ENCODE results near the gene KIF22.
"Not testable (repeated sequence)": the region's sequence is repeated elsewhere in the genome, so short reads cannot be mapped to it uniquely, and the experiment has no call there.

Gene KIF22

GRCh38 chr16:29767062-29767461, 23.5 kb upstream of the KIF22 start:
- DNase-seq = no peak

GRCh38 chr16:29769507-29769906, 21.0 kb upstream of the KIF22 start:
- no peak for DNase-seq

- no peak for DNase-seq
Observed at GRCh38 chr16:29770250-29770929, 20.2 kb upstream of the KIF22 start.

GRCh38 chr16:29772330-29772729, 18.2 kb upstream of the KIF22 start:
- DNase-seq = not testable (repeated sequence)

- no peak for DNase-seq
Observed at GRCh38 chr16:29774730-29775129, 15.8 kb upstream of the KIF22 start.

GRCh38 chr16:29775742-29776408, 14.7 kb upstream of the KIF22 start:
- no peak for DNase-seq

GRCh38 chr16:29777576-29778350, 12.8 kb upstream of the KIF22 start, which contains the start of gene ZG16:
Gene ZG16, plus strand, starts transcription at chr16:29778256. Its CDS starts 1,011 bp downstream, at chr16:29779267.
- DNase-seq = no peak

- DNase-seq = no peak
Observed at GRCh38 chr16:29779474-29779873, 11.1 kb upstream of the KIF22 start.

- DNase-seq = not testable (repeated sequence)
Observed at GRCh38 chr16:29783094-29783953, 7.2 kb upstream of the KIF22 start.

GRCh38 chr16:29784157-29784556, 6.4 kb upstream of the KIF22 start:
- DNase-seq = no peak

GRCh38 chr16:29784901-29785500, 5.5 kb upstream of the KIF22 start:
- peak; percentile 84 for DNase-seq

GRCh38 chr16:29787155-29787554, 3.4 kb upstream of the KIF22 start:
- DNase-seq = not testable (repeated sequence)

- DNase-seq = no peak
Observed at GRCh38 chr16:29789775-29790182, 772 bp upstream of the KIF22 start.

- no peak for DNase-seq
Observed at GRCh38 chr16:29790949-29791844, 646 bp downstream of the KIF22 start.

- no peak for DNase-seq
Observed at GRCh38 chr16:29791845-29792807, 1.6 kb downstream of the KIF22 start.

- not testable (repeated sequence) for DNase-seq
Observed at GRCh38 chr16:29793153-29793552, 2.6 kb downstream of the KIF22 start.

GRCh38 chr16:29794231-29794710, 3.7 kb downstream of the KIF22 start:
- no peak for DNase-seq

GRCh38 chr16:29802416-29802935, 11.9 kb downstream of the KIF22 start:
- no peak for DNase-seq

- no peak for DNase-seq
Observed at GRCh38 chr16:29804020-29804419, 13.5 kb downstream of the KIF22 start.
